Suprapubic skin (tissue), 4 donors: Measurements from ENCODE around the gene LRIF1. TPM values are rescaled to one million over a fixed set of nuclear protein-coding genes. Genes with fewer than 3 reads are reported as not detected.

Experiments
- DNase-seq, 2 donors: peaks; one replicate each; pipeline ENCODE4 v3.0.0-alpha.2; 2019; ENCODE audit warnings: low spot score in 2 of 2
- H3K27ac ChIP-seq: fragments of 200-600 bp; sonication (generic); one replicate; pipeline ENCODE4 v1.5.1; 2019
- H3K27me3 ChIP-seq: fragments of 200-600 bp; sonication (generic); one replicate; pipeline ENCODE4 v1.5.1; 2019
- H3K36me3 ChIP-seq: fragments of 200-600 bp; sonication (generic); one replicate; pipeline ENCODE4 v1.5.1; 2019
- H3K4me1 ChIP-seq: fragments of 200-600 bp; sonication (generic); one replicate; pipeline ENCODE4 v1.5.1; 2019
- H3K4me3 ChIP-seq: fragments of 200-600 bp; sonication (generic); one replicate; pipeline ENCODE4 v1.5.1; 2019; ENCODE audit warnings: mild to moderate bottlenecking
- H3K9me3 ChIP-seq: fragments of 200-600 bp; sonication (generic); one replicate; pipeline ENCODE4 v1.5.1; 2019
- EP300 ChIP-seq: sonication (generic); formaldehyde crosslinking; IDR thresholded peaks from one replicate; pipeline ENCODE4 v1.6.1; 2017; ENCODE audit warnings: antibody characterized with exemption
- POLR2A ChIP-seq, 2 donors: fragments of 450-650 bp; IDR thresholded peaks; one replicate each; pipeline ENCODE4 v1.6.1; 2017; ENCODE audit warnings: antibody characterized with exemption in 2 of 2, mild to moderate bottlenecking in 2 of 2, moderate library complexity in 2 of 2
- POLR2AphosphoS5 ChIP-seq, 3 donors: sonication (generic); formaldehyde crosslinking; IDR thresholded peaks; one replicate each; pipeline ENCODE4 v1.6.1; 2017; ENCODE audit warnings: antibody characterized with exemption in 3 of 3
- WGBS: methylation state at CpG from one replicate; pipeline ENCODE4 v1.1.5; 2018; 5-methylcytosine and 5-hydroxymethylcytosine counted together
- total RNA-seq, 4 donors: library from RNA; depleted of rRNA; stranded (reverse); fragments of >200 nt; gene quantifications; one replicate each; pipeline ENCODE4 v1.1.0, GENCODE V29; 2016
- TF ChIP-seq, protein P1 (sequence below), 2 donors: fragments of 200-600 bp in 1 of 2; fragments of 450-650 bp in 1 of 2; sonication (generic) in 1 of 2; IDR thresholded peaks; one replicate each; pipeline ENCODE4 v1.5.1; 2016 to 2019; ENCODE audit warnings: antibody characterized with exemption in 2 of 2, mild to moderate bottlenecking in 1 of 2, moderate library complexity in 1 of 2

The LRIF1 gene
- total RNA-seq, 4 donors from 2014 or later = 7.9 to 11.5 (median 8.7) TPM

DNA sequence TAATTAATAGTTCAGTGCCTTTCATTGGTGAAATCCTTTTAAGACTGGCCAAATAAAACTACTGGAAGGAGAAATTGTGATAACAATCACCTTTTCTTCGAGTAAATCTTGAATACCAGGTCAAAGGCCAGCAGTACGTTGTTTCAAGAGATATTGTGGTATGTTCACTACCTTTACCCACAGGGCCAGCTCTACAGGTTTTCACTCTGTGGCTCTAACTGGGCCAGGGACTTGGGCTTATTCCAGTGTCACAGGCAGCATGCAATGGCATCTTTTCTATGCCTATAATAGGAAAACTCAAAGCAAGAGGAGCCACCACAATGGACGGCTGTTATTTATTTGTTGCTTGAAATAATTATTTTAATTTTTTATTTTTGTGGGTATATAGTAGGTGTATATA, 26.8 kb upstream of the LRIF1 start:
- Histone ChIP-seq H3K27me3 (no peaks in the 10 kb centered on the region), H3K4me3 (no peak overlapping the region), H3K27ac (no peak overlapping the region), H3K9me3 (no peaks in the 10 kb centered on the region), H3K36me3 (no peaks in the 10 kb centered on the region), H3K4me1 (no peaks in the 10 kb centered on the region)
- 75% methylated on average over 3 of the region's 3 CpGs for WGBS
- no peak for TF ChIP-seq EP300
- TF ChIP-seq POLR2A (IDR thresholded peaks at IDR 0.05) = no peak
- TF ChIP-seq, protein P1, sequence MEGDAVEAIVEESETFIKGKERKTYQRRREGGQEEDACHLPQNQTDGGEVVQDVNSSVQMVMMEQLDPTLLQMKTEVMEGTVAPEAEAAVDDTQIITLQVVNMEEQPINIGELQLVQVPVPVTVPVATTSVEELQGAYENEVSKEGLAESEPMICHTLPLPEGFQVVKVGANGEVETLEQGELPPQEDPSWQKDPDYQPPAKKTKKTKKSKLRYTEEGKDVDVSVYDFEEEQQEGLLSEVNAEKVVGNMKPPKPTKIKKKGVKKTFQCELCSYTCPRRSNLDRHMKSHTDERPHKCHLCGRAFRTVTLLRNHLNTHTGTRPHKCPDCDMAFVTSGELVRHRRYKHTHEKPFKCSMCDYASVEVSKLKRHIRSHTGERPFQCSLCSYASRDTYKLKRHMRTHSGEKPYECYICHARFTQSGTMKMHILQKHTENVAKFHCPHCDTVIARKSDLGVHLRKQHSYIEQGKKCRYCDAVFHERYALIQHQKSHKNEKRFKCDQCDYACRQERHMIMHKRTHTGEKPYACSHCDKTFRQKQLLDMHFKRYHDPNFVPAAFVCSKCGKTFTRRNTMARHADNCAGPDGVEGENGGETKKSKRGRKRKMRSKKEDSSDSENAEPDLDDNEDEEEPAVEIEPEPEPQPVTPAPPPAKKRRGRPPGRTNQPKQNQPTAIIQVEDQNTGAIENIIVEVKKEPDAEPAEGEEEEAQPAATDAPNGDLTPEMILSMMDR (IDR thresholded peaks at IDR 0.05) = no peak
- no peak for TF ChIP-seq POLR2AphosphoS5 (IDR thresholded peaks at IDR 0.05)
- no peak for DNase-seq

DNA sequence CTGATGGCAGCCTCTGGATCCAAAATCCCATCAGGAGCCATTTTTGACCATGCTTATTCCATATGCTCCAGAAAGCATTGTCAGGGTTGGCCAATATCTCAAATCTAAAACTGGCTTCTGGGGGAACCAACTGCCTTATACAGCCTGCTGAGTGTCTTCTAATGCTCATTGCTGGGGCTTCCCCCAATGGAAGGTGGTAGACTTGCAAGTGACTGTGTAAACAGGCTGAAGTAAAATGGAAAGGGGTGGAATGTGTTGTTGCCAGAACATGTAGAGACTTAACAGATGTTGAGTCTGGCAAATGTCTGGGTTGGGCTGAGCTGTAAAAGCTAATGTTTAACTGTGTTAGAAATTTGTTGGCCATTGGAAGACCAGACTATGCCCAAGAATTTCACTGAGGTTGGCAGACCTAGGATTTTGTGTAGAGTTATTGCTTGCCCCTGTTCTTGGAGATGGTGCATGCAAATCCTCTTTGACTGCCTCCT, 22.7 kb upstream of the LRIF1 start:
- no peak overlapping the region for H3K4me3 ChIP-seq
- no peaks in the 10 kb centered on the region for H3K36me3 ChIP-seq
- no peak overlapping the region for H3K27ac ChIP-seq
- H3K27me3 ChIP-seq = peaks cover 5% of the 10 kb centered on the region
- DNase-seq = no peak
- TF ChIP-seq, protein P1 (IDR thresholded peaks at IDR 0.05) = no peak
- TF ChIP-seq EP300 = no peak
- TF ChIP-seq POLR2AphosphoS5 (IDR thresholded peaks at IDR 0.05) = no peak
- TF ChIP-seq POLR2A (IDR thresholded peaks at IDR 0.05) = no peak
- H3K4me1 ChIP-seq = no peaks in the 10 kb centered on the region
- peaks cover under 1% of the 10 kb centered on the region for H3K9me3 ChIP-seq

DNA sequence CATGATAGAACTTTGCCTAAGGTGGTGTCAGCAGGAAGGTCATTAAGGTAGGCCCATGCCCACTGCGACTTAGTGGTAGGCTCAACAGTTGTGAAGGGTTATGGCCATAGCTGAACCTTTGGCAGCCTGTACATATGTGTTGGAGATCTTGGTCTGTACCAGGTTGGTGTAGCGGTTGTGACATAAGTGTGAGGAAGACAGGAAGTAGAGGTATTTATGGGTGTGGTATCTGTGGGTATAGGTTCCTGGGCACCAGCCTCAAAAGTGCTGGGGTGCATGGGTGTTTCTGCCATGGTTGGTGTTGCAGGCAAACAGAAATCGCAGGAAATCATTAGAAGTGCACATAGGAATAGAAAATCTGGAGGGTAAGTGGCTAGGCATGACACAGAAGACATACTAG, 18.6 kb upstream of the LRIF1 start:
- peaks cover 8% of the 10 kb centered on the region for H3K27me3 ChIP-seq
- H3K27ac ChIP-seq = no peak overlapping the region
- WGBS = 73% methylated on average over 3 of the region's 3 CpGs
- TF ChIP-seq POLR2AphosphoS5 (IDR thresholded peaks at IDR 0.05) = no peak
- TF ChIP-seq EP300 = no peak
- TF ChIP-seq POLR2A (IDR thresholded peaks at IDR 0.05) = no peak
- TF ChIP-seq, protein P1 (IDR thresholded peaks at IDR 0.05) = no peak
- no peaks in the 10 kb centered on the region for H3K4me1 ChIP-seq
- H3K36me3 ChIP-seq = no peaks in the 10 kb centered on the region
- H3K4me3 ChIP-seq = no peak overlapping the region
- no peak for DNase-seq
- peaks cover 3% of the 10 kb centered on the region for H3K9me3 ChIP-seq

- no peak overlapping the region for H3K4me3 ChIP-seq
- peaks cover 3% of the 10 kb centered on the region for H3K9me3 ChIP-seq
- WGBS = 89% methylated on average over 2 of the region's 2 CpGs
- no peaks in the 10 kb centered on the region for H3K4me1 ChIP-seq
- no peak for DNase-seq
- H3K36me3 ChIP-seq = no peaks in the 10 kb centered on the region
- TF ChIP-seq, protein P1 (IDR thresholded peaks at IDR 0.05) = no peak
- TF ChIP-seq POLR2AphosphoS5 (IDR thresholded peaks at IDR 0.05) = no peak
- TF ChIP-seq POLR2A (IDR thresholded peaks at IDR 0.05) = no peak
- TF ChIP-seq EP300 = no peak
- H3K27ac ChIP-seq = no peak overlapping the region
- peaks cover 8% of the 10 kb centered on the region for H3K27me3 ChIP-seq
Observed at GRCh38 chr1:110979154-110979553, 15.4 kb upstream of the LRIF1 start.

- H3K9me3 ChIP-seq = no peaks in the 10 kb centered on the region
- H3K4me3 ChIP-seq = no peak overlapping the region
- H3K27ac ChIP-seq = no peak overlapping the region
- peaks cover 24% of the 10 kb centered on the region for H3K27me3 ChIP-seq
- no peaks in the 10 kb centered on the region for H3K36me3 ChIP-seq
- TF ChIP-seq POLR2AphosphoS5 (IDR thresholded peaks at IDR 0.05) = no peak
- no peak for TF ChIP-seq POLR2A (IDR thresholded peaks at IDR 0.05)
- TF ChIP-seq, protein P1 (IDR thresholded peaks at IDR 0.05) = no peak
- no peak for TF ChIP-seq EP300
- no peak for DNase-seq
- H3K4me1 ChIP-seq = no peaks in the 10 kb centered on the region
- 97% methylated on average over 3 of the region's 3 CpGs for WGBS
Observed at GRCh38 chr1:110976089-110976488, 12.4 kb upstream of the LRIF1 start.
